Left lung (tissue), 10 donors: ENCODE measurements around the gene MAG. TPM values are rescaled to one million over a fixed set of nuclear protein-coding genes. Genes with fewer than 3 reads are reported as not detected.

ENCODE experiments used
- ATAC-seq: fragments of 200-7000 bp; cut with Tn5 transposase; one replicate; pipeline ENCODE4 v1.9.1; 2020; ENCODE audit warnings: moderate library complexity
- DNase-seq, 4 donors: peaks; one replicate each; pipeline ENCODE4 v3.0.0-alpha.2; 2013 to 2020
- H3K27ac ChIP-seq, 2 donors: fragments of 200-600 bp; sonication (generic) in 1 of 2; one replicate each; pipeline versions ENCODE4 v1.5.0 to v1.8.0; 2020 to 2021
- H3K27me3 ChIP-seq, 2 donors: fragments of 200-600 bp; sonication (generic) in 1 of 2; one replicate each; pipeline versions ENCODE4 v1.5.0 to v1.8.0; 2020 to 2021
- H3K36me3 ChIP-seq, 2 donors: fragments of 200-600 bp; sonication (generic) in 1 of 2; one replicate each; pipeline versions ENCODE4 v1.5.0 to v1.8.0; 2020 to 2021
- H3K4me1 ChIP-seq, 2 donors: fragments of 200-600 bp; one replicate each; pipeline ENCODE4 v1.8.0; 2021
- H3K4me3 ChIP-seq, 2 donors: fragments of 200-600 bp; sonication (generic) in 1 of 2; one replicate each; pipeline versions ENCODE4 v1.5.0 to v1.8.0; 2020 to 2021; ENCODE audit warnings: mild to moderate bottlenecking in 1 of 2
- H3K9me3 ChIP-seq, 2 donors: fragments of 200-600 bp; sonication (generic) in 1 of 2; one replicate each; pipeline versions ENCODE4 v1.5.0 to v1.8.0; 2020 to 2021
- CTCF ChIP-seq, 2 donors: fragments of 200-600 bp; sonication (generic) in 1 of 2; IDR thresholded peaks; one replicate each; pipeline versions ENCODE4 v1.5.0 to v1.8.0; 2021; ENCODE audit warnings: antibody characterized with exemption in 2 of 2
- intact Hi-C, 2 donors: fragments of 100-400 bp; cut with DNase I; formaldehyde crosslinking; loops; one replicate each; pipeline versions ENCODE4 v1.11.2 to v1.14.2; 2022
- polyA plus RNA-seq, 6 donors: library from polyadenylated mRNA; unstranded; fragments of 120-200 nt; gene quantifications; one replicate each; pipeline ENCODE4 v1.2.1, GENCODE V29; 2013; ENCODE audit not compliant: insufficient read length in 6 of 6
- total RNA-seq, 2 donors: library from RNA; stranded (reverse); fragmentation: NEBNext Ultra II Directional; extraction: Animal tissue kit (Norgen Biotek cat#: 25700); gene quantifications; one replicate each; pipeline ENCODE4 v1.2.1, GENCODE V29; 2021
- donor health status: DM: no; HTN: yes; CAD: no.
- donor health status: DM: no; HTN: no; CAD: no.

The MAG gene
- total and polyA plus RNA-seq, 8 donors = 1.3 to 14.4 (median 6.2) TPM; not detected in 2

GRCh38 chr19:35349614-35350521, 57.9 kb downstream of the MAG start:
- Histone ChIP-seq H3K27ac (no peak overlapping the region), H3K9me3 (no peaks in the 10 kb centered on the region), H3K27me3 (peaks cover 0 to 35% of the 10 kb centered on the region in 2 donors), H3K4me1 (peaks cover 0 to 60% of the 10 kb centered on the region in 2 donors), H3K4me3 (no peak overlapping the region), H3K36me3 (no peaks in the 10 kb centered on the region)
- intact Hi-C loops = loop anchor here in 1 of 2 donors (10.0 kb wide), 2 partner anchors 115 to 145 kb away; partner anchors contain the start of gene KRTDAP
- no peak for ATAC-seq
- peak in 1 of 4 donors; percentile 63 for DNase-seq
- no peak for TF ChIP-seq CTCF (IDR thresholded peaks at IDR 0.05)

GRCh38 chr19:35350591-35350990, 58.6 kb downstream of the MAG start:
- no peak overlapping the region for H3K27ac ChIP-seq
- H3K36me3 ChIP-seq = no peaks in the 10 kb centered on the region
- no peak overlapping the region for H3K4me3 ChIP-seq
- intact Hi-C loops = loop anchor here in 1 of 2 donors (10.0 kb wide), 2 partner anchors 114 to 144 kb away; partner anchors contain the start of gene KRTDAP
- TF ChIP-seq CTCF (IDR thresholded peaks at IDR 0.05) = no peak
- ATAC-seq (no peak), DNase-seq (peak in 1 of 4 donors; percentile 56)
- no peaks in the 10 kb centered on the region for H3K9me3 ChIP-seq
- peaks cover 0 to 55% of the 10 kb centered on the region in 2 donors for H3K4me1 ChIP-seq
- peaks cover 0 to 28% of the 10 kb centered on the region in 2 donors for H3K27me3 ChIP-seq

GRCh38 chr19:35351411-35352176, 59.6 kb downstream of the MAG start:
- no peak for ATAC-seq
- Histone ChIP-seq H3K4me3 (no peak overlapping the region), H3K36me3 (no peaks in the 10 kb centered on the region), H3K4me1 (peaks cover 0 to 45% of the 10 kb centered on the region in 2 donors), H3K27me3 (peaks cover 0 to 18% of the 10 kb centered on the region in 2 donors), H3K27ac (no peak overlapping the region), H3K9me3 (no peaks in the 10 kb centered on the region)
- DNase-seq = peak in 1 of 4 donors; percentile 74
- intact Hi-C loops = loop anchor here in 1 of 2 donors (10.0 kb wide), 2 partner anchors 113 to 143 kb away; partner anchors contain the start of gene KRTDAP
- TF ChIP-seq CTCF (IDR thresholded peaks at IDR 0.05) = no peak

GRCh38 chr19:35352177-35352447, 60.2 kb downstream of the MAG start:
- ATAC-seq (no peak), DNase-seq (no peak)
- Histone ChIP-seq H3K4me1 (peaks cover 0 to 40% of the 10 kb centered on the region in 2 donors), H3K27me3 (peaks cover 0 to 15% of the 10 kb centered on the region in 2 donors), H3K27ac (no peak overlapping the region), H3K36me3 (no peaks in the 10 kb centered on the region), H3K4me3 (no peak overlapping the region), H3K9me3 (no peaks in the 10 kb centered on the region)
- no peak for TF ChIP-seq CTCF (IDR thresholded peaks at IDR 0.05)
- intact Hi-C loops = loop anchor here in 1 of 2 donors (10.0 kb wide), 2 partner anchors 113 to 143 kb away; partner anchors contain the start of gene KRTDAP
